Neural progenitor cell (in vitro differentiated cells): ENCODE data around the gene STK24.

Experiments used
- CTCF ChIP-seq: fragments of 200-600 bp; sonication (generic); IDR thresholded peaks from 2 replicates; pipeline ENCODE4 v1.5.1; 2017; ENCODE audit warnings: antibody characterized with exemption, mild to moderate bottlenecking
- EZH2 ChIP-seq: fragments of 200-600 bp; sonication (generic); IDR thresholded peaks from 2 replicates; pipeline ENCODE4 v1.6.1; 2017; ENCODE audit warnings: antibody characterized with exemption, mild to moderate bottlenecking, moderate library complexity

- no peak for TF ChIP-seq CTCF
- TF ChIP-seq EZH2: no peak
These were observed 147.8 kb downstream of the STK24 start for GRCh38 chr13:98429081-98429480.
